Measurements from ENCODE around the gene RER1.

The RER1 gene

DNA sequence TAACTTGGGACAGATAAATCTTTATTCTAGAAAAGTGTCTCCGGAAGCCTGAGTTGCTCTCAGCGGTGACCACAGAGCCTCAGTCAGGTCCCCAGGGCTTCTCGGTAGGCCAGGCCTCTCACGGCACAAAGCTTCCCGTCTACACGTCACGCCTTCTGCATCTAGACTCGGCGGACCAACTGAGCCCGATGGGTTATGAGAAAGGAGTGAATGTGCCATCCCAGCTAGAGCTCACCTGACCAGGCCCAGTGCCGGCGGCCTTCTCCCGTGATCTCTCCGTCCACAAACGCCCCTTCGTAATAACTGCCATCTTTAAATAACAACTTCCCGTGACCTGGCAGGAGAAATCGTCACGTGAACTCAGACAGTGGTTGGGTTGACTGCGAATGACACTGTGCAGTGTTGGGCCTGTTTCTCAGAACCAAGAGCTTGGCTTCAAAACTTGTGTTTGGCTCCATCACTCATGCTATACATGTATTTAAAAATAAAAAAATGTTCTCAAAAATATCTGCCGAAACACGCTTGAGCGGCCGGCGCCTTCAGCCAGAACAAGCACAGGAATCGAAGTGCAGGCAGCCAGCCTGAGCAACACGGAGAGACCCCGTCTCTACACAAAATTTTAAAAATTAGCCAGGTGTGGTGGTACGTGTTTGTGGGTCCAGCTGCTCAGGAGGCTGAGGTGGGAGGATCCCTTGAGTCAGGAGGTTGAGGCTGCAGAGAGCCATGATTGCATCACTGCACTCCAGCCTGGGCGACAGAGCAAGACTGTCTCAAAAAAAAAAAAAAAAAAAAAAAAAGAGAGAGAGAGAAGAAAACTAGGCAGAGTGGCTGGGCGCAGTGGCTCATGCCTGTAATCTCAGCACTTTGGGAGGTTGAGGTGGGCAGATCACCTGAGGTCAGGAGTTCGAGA is 3.4 kb upstream of the RER1 start:
- no peak for DNase-seq (ENCODE audit: low read depth in 2 of 2, low spot score in 1 of 2)

DNA sequence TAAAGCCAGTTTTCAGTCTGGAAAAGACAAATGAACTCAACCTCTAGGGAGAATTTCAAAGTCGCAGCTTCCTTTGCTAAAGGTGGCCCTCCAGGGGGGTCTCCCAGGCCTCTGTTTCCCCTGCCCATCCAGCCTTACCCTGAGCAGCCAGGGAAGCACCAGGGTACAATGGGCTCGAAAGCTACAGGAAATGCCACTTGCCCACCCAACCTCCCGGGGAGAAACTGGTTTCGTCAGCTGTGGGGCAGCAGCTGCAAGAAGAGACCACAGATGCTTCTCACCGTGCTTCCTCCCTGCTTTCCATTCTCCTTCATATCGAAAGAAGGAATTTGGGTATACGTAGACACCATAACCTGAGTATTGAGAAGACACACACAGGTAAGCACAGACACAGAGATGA is 2.0 kb upstream of the RER1 start:
- DNase-seq (ENCODE audit: low read depth in 2 of 2, low spot score in 1 of 2), result no peak

DNA sequence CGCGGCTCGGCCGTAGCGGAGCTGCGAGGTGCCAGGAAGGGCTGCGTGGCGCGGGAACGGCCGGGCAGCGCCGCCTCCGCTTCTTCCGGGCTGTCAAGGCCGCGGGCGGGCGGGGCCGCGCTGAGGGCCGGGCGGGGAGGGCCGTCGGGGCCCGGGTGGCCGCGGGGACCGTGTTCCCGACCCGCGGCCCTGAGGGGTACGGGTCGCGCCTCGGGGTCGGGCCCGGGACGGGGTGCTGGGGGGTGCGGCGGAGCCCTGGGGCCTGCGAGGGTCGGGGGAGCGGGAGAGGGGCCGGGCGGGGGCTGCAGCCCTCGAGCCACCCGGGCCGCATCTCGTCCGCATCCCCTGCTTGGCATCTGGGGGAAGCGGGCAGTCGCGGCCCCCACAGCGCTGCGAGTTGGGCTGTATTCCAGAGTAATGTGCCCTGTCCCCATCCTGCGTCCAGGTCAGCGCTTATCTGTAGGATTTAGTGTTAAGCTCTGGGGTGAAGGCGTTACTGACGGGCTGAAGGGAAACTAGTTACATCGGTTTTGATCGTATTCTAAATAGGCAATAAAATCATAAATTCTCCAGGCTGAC is 379 bp downstream of the RER1 start:
- DNase-seq (ENCODE audit: low read depth in 2 of 2, low spot score in 1 of 2), result no peak

DNA sequence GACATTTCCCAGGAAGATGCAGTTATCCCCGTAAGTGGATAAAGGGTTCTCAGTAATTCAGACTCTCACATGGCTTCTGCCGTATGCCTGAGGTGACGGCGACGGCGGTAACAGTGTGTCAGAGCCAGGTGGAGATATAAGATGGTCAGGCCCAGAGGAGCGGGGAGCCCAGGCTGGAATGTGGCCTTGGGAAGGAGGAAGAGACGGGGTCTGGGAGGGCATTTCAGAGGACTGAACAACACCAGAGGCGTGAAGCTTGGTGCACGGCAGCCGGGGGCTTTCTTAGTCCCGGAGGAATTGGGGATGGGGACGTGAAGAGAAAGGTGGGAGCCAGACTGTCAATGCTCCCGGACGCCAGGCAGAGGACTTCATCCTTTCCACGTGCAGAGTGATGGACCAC is 1.0 kb downstream of the RER1 start:
- DNase-seq (ENCODE audit: low read depth in 2 of 2, low spot score in 1 of 2), result no peak

DNA sequence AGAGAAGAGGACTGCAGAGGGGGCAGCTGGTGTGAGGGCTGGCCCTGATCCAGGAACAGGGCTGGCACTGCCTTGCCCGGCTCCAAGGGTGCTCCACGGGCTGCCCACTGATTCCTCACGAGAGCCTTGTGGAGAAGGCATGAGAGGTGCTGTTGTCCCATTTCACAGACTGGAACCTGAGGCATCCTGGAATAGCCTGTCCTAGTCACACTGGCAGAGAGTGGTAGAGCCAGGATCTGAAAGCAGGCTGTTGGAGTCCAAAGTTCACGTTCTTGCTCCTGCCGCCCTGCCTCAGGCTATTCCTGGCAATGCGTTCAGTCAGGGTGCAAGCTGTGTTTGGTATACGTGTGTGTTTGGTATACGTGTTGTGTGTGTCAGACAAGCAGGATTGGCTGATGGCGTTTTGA is 1.8 kb downstream of the RER1 start:
- DNase-seq (ENCODE audit: low read depth in 2 of 2, low spot score in 1 of 2), result no peak

DNA sequence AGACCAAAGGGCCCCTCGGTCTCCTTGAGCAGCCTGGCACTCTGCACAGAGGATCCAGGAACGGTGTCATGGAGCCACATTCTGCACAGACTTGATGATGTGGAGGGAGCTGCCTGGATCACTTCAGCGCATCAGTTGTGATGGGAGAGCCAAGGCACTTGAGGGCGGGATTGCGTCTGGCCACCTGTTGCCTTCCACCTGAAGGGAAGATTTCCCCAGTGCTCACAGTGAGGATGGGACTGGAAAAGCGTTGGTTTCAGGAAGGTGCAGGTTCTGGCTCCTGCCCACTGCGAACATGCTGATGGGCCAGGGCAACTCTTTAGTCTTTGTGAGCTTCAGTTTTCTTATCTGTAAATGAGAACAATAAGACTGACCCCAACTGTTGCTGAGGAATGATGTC is 2.6 kb downstream of the RER1 start:
- DNase-seq (ENCODE audit: low read depth in 2 of 2, low spot score in 1 of 2), result no peak

DNA sequence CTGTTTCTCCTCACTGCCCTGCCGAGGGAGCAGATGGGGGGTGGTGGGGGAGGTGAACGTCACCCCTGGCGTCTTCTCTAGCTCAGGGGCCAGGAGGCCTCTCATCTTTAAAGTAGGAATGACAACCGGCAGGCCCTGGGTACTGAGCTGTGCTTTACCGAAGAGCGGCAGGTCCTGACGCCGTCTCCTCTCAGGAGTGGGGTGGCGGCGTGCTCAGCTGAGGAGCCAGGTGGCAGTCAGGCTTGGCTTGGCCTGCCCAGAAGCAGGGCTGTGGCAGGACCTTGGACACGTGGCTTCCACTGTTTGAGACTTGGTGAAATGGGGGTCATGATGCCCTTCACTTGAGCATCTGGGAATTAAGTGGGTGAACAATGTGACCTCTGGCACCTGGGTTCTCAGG is 3.1 kb downstream of the RER1 start:
- DNase-seq (ENCODE audit: low read depth in 2 of 2, low spot score in 1 of 2), result no peak

DNA sequence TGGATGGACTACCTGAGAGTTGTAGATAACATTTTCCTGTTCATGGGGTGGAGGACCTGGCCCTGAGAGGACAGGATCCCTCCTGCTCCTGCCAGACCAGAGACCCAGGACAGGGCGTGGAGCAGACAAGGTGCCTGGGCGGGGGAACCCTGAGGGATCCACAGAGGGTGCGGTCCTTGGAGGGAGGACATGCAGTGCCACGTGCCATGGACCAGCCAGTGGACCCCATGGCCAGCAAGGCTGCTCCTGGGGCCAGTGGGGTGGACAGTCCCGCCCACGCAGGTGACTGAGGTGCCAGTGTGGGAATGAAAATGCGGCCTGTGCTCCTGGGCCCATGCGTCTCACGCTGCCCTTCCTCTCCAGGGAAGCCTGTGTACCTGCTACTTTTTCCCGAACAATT is 3.6 kb downstream of the RER1 start:
- no peak for DNase-seq (ENCODE audit: low read depth in 2 of 2, low spot score in 1 of 2)

DNA sequence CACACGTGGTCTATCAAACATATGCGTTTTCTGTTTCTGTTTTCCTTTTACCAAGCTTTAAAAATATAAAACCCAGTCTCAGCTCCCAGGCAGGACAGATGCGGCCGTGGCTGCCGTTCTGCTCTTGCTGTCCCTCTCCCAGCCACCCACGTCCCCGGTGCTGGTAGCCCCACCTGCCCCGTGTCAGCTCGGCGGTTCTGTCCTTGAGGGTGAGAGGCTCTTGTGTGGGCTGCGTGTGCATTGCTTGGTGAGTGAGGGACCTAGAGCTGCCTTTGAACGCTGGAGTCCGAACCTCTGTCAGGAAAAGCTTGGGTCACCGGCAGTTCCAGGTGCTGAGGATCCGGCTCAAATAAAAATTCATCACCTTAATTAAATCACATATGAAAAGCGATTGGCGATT is 4.4 kb downstream of the RER1 start:
- DNase-seq (ENCODE audit: low read depth in 2 of 2, low spot score in 1 of 2), result no peak

DNA sequence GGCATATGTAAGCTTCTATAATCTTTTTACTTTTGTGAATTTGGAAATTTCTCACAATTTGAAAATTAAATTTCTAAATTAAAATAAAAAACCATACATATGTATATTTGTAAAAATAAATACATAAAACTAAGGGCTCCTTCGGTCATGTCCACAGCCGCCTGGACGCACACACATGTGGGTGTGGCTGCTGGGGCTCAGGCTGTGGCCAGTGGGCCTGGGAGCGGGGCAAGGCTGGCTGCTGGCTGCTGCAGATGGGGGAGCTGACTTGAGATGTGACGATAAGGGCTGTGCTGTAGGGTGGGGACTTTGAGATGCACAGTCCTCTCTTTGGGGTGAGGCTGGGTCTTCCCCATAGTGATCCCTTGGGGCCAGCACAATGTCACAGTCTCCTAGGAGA is 4.8 kb downstream of the RER1 start:
- no peak for DNase-seq (ENCODE audit: low read depth in 2 of 2, low spot score in 1 of 2)

DNA sequence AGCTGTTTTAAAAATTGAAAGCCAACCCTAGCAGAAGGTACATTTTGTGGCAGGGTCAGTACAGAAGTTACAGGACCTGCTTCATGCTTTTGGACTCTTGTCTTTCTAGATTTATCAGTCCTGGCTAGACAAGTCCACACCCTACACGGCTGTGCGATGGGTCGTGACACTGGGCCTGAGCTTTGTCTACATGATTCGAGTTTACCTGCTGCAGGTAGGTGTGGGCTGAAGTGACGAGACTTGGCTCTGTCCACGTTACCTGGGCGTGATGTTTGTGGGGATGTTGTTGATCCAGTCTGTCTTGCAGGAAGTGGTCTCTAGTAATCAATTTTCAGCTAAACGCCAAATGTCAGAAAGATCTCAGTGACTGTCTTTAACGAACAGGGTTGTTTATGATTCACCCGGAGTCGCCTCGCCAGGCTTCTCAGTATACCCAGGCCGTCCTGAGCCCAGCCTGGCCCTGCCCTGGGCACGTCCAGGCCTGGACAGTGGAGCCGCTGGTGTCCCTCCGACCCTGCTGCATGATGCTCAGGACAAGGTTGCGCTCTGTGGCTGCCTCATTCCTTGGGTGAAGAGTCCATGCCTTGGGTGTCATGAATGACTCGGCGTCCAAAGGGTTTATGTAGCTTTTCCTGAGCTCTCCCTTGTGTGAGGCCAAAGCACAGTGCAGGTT is 5.5 kb downstream of the RER1 start:
- no peak for DNase-seq (ENCODE audit: low read depth in 2 of 2, low spot score in 1 of 2)

DNA sequence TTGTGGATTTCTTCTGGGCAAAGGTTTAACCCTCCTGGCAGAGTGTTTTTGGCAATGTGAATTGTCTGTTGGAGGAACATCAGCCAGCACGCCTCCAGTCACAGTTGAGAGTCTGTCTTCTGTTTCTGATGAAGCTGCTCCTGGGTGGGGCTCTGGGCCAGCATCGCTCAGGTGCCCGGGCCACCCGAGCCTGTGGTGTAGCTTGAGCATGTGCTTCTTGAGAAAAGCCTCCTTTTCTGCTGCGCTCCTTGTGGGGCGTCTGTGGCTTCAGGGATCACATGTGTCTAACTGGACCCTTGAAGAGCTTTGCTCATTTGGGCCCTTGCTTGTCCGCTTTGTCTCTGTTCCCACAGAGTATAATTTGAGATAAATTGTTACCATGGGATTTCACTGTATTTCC is 7.2 kb downstream of the RER1 start:
- no peak for DNase-seq (ENCODE audit: low read depth in 2 of 2, low spot score in 1 of 2)

DNA sequence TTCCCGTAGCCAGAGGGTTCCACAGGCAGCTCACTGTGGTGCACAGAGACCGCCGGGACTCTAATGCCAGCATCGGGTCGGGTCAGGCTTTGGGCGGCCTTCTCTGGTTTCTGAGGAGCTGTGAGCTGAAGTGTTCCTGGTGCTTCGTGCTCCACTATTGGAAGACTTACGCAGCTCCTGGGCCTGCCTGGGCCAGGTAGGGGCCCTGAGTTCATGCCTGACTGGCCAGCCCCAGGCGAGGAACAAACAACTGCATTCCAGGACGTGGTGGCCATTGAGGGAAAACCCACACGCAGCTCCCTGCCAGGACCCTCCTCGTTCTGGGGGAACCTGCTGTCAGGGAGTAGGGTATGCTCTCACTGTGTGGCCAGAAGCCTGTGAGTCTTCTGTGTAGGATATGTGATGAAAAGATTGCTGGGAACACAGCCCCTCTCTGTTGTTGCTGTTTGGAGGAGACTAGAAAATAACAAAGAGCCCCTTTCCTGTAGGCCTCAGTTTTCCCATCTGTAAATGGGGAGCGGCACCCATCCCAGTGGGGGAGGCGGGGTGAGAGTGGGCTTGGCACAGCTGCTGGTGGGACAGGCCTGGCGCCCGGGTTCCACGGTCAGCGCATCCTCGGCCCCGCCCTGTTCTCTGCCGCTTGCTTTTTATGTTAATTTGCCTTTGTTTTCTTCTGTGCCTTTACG is 8.4 kb downstream of the RER1 start:
- no peak for DNase-seq (ENCODE audit: low read depth in 2 of 2, low spot score in 1 of 2)

DNA sequence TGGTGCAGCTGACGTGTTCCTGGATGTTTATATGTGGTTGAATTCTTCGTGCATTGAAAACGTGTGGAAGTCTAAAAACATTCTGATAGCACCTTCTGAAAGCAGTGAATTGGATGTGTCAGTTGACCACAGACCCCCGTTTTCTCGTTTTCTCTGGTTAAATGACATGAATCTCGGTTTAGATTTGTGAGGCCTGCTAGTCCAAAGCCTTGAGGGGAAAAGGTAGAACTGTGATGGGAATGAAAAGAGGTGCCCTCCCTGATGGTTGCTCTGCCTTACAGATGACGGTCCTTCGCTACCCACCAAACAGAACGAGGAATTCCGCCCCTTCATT is 8.9 kb downstream of the RER1 start:
- DNase-seq (ENCODE audit: low read depth in 2 of 2, low spot score in 1 of 2), result no peak

DNA sequence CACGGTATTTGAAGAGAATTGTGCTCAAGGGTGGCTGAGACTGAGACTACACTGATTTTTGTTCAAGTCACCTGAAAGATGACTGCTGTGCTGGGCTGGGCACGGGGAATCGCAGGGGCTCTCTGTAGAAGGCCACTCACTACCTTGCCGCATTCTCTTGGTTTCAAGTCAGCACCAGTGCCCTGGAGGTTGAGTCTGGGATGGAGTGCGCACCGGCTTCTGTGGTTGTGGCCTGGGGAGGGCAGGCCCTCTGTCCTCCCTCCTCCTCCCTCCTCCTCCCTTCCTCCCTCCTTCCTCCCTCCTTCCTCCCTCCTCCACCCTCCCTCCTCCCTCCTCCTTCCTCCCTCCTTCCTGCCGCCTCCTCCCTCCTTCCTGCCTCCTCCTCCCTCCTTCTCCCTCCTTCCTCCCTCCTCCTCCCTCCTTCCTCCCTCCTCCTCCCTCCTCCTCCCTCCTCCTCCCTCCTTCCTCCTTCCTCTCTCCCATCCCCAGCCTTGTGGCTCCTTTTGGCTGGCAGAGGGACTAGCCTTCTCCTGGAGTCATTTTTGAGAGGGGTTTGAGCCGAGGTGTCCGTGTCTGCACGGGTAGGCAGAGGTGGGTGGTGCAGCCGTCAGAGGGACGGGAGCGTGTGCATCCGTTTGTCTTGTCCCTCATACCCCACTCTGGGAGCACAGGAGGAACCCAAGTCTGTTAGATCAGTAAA is 9.5 kb downstream of the RER1 start:
- DNase-seq (ENCODE audit: low read depth in 2 of 2, low spot score in 1 of 2), result no peak

DNA sequence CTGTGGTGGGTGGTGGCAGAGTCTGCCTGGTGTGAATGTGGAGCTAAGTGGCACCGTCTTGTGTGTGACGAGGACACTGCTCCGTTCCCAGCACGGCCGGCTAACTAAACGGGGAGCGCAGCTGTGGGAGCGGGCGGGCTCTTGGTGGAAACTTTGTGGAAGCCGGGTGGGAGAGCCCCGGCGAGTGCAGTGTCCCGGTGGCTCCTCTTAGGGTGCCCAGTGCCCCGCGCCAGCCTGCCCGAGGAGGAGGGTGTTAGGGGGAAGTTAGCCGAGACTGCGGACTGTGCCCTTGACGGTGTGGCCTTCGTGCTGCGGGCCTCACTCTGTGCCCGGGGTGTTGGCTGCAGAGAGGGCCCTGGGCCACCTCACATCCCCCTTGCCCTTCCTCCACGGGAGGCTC is 10.8 kb downstream of the RER1 start:
- DNase-seq (ENCODE audit: low read depth in 2 of 2, low spot score in 1 of 2), result no peak

DNA sequence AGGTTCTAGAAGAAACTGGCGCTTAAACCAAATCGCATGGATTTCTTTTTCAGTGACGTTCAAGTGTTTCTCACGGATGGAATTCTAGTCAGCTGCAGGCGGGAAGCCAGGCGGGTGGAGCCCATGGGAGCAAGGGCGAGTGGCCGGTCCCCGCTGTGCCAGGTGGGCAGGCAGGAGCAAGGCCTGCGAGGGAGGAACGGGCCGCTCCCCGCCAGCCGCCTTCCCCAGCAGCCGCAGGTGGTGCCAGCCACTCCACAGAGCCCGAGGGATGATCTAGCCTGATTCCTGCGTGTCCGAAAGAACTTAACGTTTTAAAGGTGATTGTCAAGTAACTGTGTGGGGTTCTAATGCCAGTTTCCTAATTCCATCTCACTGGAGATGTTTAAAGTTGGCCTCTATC is 11.6 kb downstream of the RER1 start:
- no peak for DNase-seq (ENCODE audit: low read depth in 2 of 2, low spot score in 1 of 2)

DNA sequence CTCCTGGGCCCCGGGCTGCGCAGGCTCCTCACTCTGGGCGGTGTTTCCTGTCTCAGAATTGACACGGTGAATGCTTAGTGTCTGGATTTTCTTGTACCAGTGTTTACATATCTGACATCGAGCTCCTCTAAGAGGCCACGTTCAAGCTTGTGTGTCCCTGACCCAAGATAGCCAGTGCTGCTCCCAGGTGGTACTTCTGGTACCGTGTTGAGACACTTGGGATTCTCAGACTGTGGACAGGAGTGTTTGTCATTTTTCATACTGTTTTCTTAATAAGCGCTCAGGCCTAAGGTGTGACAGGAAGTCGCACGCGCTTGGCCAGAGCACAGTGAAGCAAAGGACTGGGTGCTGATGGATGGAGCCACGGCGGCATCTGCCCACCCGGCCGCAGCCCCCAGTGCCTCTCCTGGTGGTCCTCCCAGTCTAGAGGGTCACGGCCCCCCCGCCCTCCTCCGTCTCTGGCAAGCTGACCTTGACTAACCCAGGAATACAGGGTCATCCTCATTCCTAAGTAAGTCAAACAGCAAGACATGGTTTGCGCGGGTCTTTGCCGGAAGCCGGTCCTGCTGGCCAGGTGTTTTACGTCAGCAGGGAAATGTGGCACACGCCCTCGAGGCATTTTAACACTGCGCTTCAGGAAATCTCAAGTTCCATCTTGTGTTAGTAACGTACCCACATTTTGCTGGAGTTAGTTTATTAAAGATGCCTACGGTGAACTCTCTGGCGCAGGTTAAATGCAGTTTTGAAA is 12.7 kb downstream of the RER1 start:
- DNase-seq (ENCODE audit: low read depth in 2 of 2, low spot score in 1 of 2), result no peak

DNA sequence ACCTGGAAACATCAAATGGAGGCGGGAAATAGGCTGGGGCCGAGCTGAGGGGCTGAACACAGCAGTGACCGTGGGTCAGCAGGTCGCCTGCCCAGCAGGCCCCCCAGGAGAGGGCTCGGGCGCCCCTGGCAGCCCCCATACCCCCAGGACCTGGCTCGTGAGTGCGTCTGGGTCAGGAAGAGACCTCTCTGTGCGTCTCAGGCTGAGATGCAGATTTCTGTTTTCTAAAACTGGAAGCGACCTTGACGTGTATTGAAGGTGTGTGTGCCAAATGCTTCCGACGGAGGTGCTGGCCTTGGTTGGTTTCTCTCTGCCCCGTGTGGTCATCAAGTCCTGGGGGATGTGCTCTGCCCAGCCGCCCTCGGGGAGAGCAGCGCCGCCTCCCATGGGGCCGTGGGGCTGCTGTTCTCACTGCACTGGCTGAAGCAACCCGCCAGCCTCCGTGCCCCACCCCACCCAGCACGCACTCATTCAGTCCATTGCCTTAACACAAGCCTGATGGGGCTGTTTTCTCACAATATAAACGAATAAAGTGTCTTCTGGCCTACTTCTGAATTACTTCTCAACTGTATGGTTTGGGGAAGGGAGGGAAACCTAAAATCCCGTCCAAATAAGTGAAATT is 13.4 kb downstream of the RER1 start:
- DNase-seq (ENCODE audit: low read depth in 2 of 2, low spot score in 1 of 2), result no peak

DNA sequence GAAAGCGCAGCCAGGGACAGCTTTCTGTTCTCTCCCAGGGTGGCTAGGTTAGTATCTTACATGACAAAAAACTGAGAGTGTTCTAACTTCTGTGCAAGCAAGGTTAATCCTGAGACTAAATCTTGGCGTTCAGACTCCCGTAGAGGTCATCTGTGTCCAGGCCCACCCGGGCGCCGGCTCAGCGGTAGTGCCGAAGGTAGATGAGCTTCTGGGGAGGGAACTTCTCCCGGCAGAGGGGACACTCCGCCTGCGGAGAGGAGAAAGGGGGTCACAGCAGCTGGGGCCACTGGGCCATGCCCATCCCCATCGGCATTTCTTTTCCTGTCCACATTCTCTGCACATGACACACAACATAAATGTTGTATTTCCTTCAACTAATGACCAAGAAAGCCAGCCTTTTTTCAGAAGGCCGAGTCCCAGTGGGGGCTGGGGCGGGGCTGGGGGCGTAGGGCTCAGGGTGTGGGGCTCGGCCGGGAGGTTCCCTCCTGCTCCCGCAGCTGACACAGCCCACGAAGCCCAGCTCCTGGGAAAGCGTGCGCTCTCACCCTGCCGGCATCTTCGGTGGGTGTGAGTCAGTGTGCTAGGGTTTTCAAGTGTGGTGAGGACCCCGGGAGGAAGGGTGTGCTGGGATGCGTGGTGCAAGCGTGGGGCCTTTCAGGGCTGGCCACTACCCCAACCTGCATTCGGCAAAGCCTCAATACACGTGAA is 14.1 kb downstream of the RER1 start:
- DNase-seq (ENCODE audit: low read depth in 2 of 2, low spot score in 1 of 2), result no peak
